Smooth muscle cell (in vitro differentiated cells): Measurements from ENCODE around the gene SCGB1C1. TPM values are rescaled to one million over a fixed set of nuclear protein-coding genes. Genes with fewer than 3 reads are reported as not detected.

Experiments
- DNase-seq: peaks from one replicate; lab custom pipeline; 2025; ENCODE audit not compliant: unreplicated experiment; lab: John Stamatoyannopoulos, UW
- H2AFZ ChIP-seq: fragments of 200-600 bp; sonication (generic); 2 replicates; pipeline ENCODE4 v1.6.0; 2016; ENCODE audit warnings: antibody characterized with exemption, low read depth, mild to moderate bottlenecking
- H3F3A ChIP-seq: fragments of 200-600 bp; sonication (generic); 2 replicates; pipeline ENCODE4 v1.6.0; 2017; ENCODE audit warnings: antibody characterized with exemption, low read depth
- H3K27ac ChIP-seq: fragments of 200-600 bp; sonication (generic); 2 replicates; pipeline ENCODE4 v1.5.1; 2016; ENCODE audit warnings: low read depth, mild to moderate bottlenecking
- H3K27me3 ChIP-seq: fragments of 200-600 bp; sonication (generic); 2 replicates; pipeline ENCODE4 v1.6.1; 2016; ENCODE audit warnings: low read depth, mild to moderate bottlenecking
- H3K36me3 ChIP-seq: fragments of 200-600 bp; sonication (generic); 2 replicates; pipeline ENCODE4 v1.5.1; 2016; ENCODE audit warnings: low read depth
- H3K4me1 ChIP-seq: fragments of 200-600 bp; sonication (generic); 2 replicates; pipeline ENCODE4 v1.5.1; 2016; ENCODE audit warnings: low read depth
- H3K4me2 ChIP-seq: fragments of 200-600 bp; sonication (generic); 2 replicates; pipeline ENCODE4 v1.6.0; 2016; ENCODE audit warnings: mild to moderate bottlenecking
- H3K4me3 ChIP-seq: fragments of 200-600 bp; sonication (generic); 2 replicates; pipeline ENCODE4 v1.5.1; 2016; ENCODE audit warnings: mild to moderate bottlenecking
- H3K79me2 ChIP-seq: fragments of 200-600 bp; sonication (generic); 2 replicates; pipeline ENCODE4 v1.6.0; 2016; ENCODE audit warnings: low read depth, mild to moderate bottlenecking
- H3K9ac ChIP-seq: fragments of 200-600 bp; sonication (generic); 2 replicates; pipeline ENCODE4 v1.6.0; 2016; ENCODE audit warnings: low read depth
- H3K9me3 ChIP-seq: fragments of 200-600 bp; sonication (generic); replicated peaks from 2 replicates; pipeline ENCODE4 v1.5.1; 2016; ENCODE audit warnings: low read depth
- H4K20me1 ChIP-seq: fragments of 200-600 bp; sonication (generic); 2 replicates; pipeline ENCODE4 v1.6.0; 2016; ENCODE audit warnings: low read depth
- WGBS: methylation state at CpG from one replicate; pipeline ENCODE4 v1.1.7; 2016; ENCODE audit warnings: low lambda C conversion rate; 5-methylcytosine and 5-hydroxymethylcytosine counted together
- polyA plus RNA-seq: library from polyadenylated mRNA; unstranded; fragments of >200 nt; fragmentation: Nextera tagmentation; extraction: Ambion mirVana; gene quantifications from 2 replicates; pipeline ENCODE4 v1.2.1, GENCODE V29; 2016
- total RNA-seq: library from RNA; depleted of rRNA; stranded (reverse); fragments of >200 nt; gene quantifications from 2 replicates; pipeline ENCODE4 v1.2.3, GENCODE V29; 2014
- TF ChIP-seq, protein P1 (sequence below): fragments of 200-600 bp; sonication (generic); IDR thresholded peaks from 2 replicates; pipeline ENCODE4 v1.5.1; 2017; ENCODE audit warnings: borderline replicate concordance, mild to moderate bottlenecking, antibody characterized with exemption; ENCODE audit not compliant: insufficient read depth, poor library complexity, severe bottlenecking

SCGB1C1 gene
- total and polyA plus RNA-seq, 2 experiments from 2014 or later: not detected

DNA sequence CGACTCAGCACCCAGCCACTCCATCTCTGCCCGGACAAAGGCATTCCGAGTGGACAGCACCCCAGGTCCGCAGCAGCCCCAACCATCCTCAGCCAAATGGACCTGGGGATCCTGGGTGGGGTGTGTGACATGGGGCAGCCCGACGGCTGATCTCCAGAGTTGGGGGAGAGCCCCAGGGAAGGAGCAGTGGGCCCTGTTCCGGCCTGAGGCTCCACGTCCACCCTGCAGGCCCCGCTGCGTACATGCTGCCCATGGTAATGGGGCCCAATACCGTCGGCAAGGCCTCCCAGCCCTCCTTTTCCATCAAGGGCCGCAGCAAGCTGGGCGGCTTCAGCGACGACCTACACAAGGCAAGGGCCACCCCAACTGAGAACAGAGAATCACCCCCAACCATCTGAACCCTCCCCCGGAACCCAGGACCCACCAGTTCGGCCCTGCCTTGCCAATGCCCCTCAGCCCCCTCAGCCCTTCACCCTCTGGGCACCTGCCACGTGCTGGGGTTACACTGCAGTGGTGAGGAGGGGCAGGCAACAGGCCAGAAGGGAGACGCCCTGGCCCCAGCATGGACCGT, 5.4 kb downstream of the SCGB1C1 start:
- H3K4me1 ChIP-seq: no peaks in the 10 kb centered on the region
- no peak overlapping the region for H2AFZ ChIP-seq
- DNase-seq: no peak
- no peaks in the 10 kb centered on the region for H3K27me3 ChIP-seq
- WGBS: 95% methylated on average over 21 of the region's 21 CpGs
- TF ChIP-seq, protein P1, sequence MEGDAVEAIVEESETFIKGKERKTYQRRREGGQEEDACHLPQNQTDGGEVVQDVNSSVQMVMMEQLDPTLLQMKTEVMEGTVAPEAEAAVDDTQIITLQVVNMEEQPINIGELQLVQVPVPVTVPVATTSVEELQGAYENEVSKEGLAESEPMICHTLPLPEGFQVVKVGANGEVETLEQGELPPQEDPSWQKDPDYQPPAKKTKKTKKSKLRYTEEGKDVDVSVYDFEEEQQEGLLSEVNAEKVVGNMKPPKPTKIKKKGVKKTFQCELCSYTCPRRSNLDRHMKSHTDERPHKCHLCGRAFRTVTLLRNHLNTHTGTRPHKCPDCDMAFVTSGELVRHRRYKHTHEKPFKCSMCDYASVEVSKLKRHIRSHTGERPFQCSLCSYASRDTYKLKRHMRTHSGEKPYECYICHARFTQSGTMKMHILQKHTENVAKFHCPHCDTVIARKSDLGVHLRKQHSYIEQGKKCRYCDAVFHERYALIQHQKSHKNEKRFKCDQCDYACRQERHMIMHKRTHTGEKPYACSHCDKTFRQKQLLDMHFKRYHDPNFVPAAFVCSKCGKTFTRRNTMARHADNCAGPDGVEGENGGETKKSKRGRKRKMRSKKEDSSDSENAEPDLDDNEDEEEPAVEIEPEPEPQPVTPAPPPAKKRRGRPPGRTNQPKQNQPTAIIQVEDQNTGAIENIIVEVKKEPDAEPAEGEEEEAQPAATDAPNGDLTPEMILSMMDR: no peak
- H3F3A ChIP-seq: no peaks in the 10 kb centered on the region
- H3K4me2 ChIP-seq: no peak overlapping the region
- no peak overlapping the region for H3K4me3 ChIP-seq
- no peak overlapping the region for H3K27ac ChIP-seq
- H3K79me2 ChIP-seq: peaks cover 8% of the 10 kb centered on the region
- H3K9ac ChIP-seq: no peak overlapping the region
- no peaks in the 10 kb centered on the region for H3K9me3 ChIP-seq
- H4K20me1 ChIP-seq: peaks cover 36% of the 10 kb centered on the region
- H3K36me3 ChIP-seq: no peaks in the 10 kb centered on the region

DNA sequence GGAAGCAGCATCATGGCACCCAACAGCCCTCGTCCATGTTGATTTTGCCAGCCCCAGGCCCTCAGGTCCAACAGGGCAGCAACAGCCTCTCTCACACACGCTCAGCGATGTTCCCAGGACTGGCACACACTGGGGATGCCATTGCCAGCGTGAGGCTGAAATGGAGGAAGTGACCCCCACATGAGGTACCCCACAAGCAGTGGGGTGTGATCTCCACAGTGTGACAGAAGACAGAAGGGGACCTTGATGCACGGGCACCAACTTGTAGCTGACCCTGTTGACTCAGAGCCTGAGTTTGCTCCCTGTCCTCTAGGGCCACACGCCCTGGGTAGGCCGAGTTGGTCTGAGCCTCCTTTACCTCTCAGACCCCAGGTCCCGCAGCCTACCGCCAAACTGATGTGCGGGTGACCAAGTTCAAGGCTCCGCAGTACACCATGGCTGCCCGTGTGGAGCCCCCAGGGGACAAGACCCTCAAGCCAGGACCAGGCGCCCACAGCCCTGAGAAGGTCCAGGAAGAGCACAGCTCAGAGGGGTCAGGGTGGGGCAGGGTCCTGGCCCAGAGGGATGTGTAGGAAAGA, 6.2 kb downstream of the SCGB1C1 start:
- Histone ChIP-seq H3K9me3 (no peaks in the 10 kb centered on the region), H2AFZ (no peak overlapping the region), H3K4me2 (no peak overlapping the region), H3K27me3 (no peaks in the 10 kb centered on the region), H3K36me3 (no peaks in the 10 kb centered on the region), H3K9ac (no peak overlapping the region), H3K27ac (no peak overlapping the region), H3F3A (no peaks in the 10 kb centered on the region), H3K4me3 (no peak overlapping the region), H3K79me2 (peaks cover 14% of the 10 kb centered on the region), H4K20me1 (peaks cover 44% of the 10 kb centered on the region), H3K4me1 (no peaks in the 10 kb centered on the region)
- WGBS: 87% methylated on average over 13 of the region's 13 CpGs
- no peak for DNase-seq
- TF ChIP-seq, protein P1: no peak

DNA sequence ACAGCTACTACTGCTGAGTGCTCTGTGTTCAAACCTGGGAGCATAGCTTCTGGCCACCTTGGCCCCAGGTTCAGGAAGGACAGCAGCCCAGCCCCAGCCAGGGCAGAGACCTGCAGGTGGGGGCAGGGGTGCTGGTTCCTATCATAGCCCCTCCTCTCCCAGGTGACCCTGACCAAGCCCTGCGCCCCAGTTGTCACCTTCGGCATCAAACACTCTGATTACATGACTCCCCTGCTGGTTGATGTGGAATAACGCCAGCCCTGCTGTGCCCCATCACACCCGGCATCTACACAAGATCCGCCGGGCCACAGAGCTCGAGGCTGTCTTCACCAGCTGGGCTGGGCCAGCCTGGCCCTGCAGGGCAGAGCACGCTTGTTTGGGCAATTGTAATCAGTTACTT, 6.9 kb downstream of the SCGB1C1 start:
- H3K4me2 ChIP-seq: no peak overlapping the region
- no peaks in the 10 kb centered on the region for H3K9me3 ChIP-seq
- H3K4me1 ChIP-seq: no peaks in the 10 kb centered on the region
- no peak overlapping the region for H3K9ac ChIP-seq
- DNase-seq: no peak
- peaks cover 20% of the 10 kb centered on the region for H3K79me2 ChIP-seq
- peaks cover 51% of the 10 kb centered on the region for H4K20me1 ChIP-seq
- no peaks in the 10 kb centered on the region for H3K27me3 ChIP-seq
- 86% methylated on average over 8 of the region's 8 CpGs for WGBS
- H3K27ac ChIP-seq: no peak overlapping the region
- H3F3A ChIP-seq: no peaks in the 10 kb centered on the region
- H2AFZ ChIP-seq: no peak overlapping the region
- TF ChIP-seq, protein P1: no peak
- H3K36me3 ChIP-seq: no peaks in the 10 kb centered on the region
- H3K4me3 ChIP-seq: no peak overlapping the region
